GM19328 (cell line): ENCODE results near the gene AUH.

Experiments
- ATAC-seq: cut with Tn5 transposase; IDR thresholded peaks from one replicate; pipeline ENCODE4 v1.9.1; 2021; ENCODE audit warnings: mild to moderate bottlenecking, moderate library complexity; ENCODE audit not compliant: unreplicated experiment

AUH gene

GRCh38 chr9:91192381-91193086 lies 169.2 kb downstream of the AUH start:
- no peak for ATAC-seq

- ATAC-seq = no peak
Measured at GRCh38 chr9:91191411-91192380, 170.0 kb downstream of the AUH start.

GRCh38 chr9:91190062-91190461 lies 171.7 kb downstream of the AUH start:
- ATAC-seq = no peak

- no peak for ATAC-seq
Measured at GRCh38 chr9:91188719-91189590, 172.8 kb downstream of the AUH start.

GRCh38 chr9:91187965-91188344 lies 173.8 kb downstream of the AUH start:
- no peak for ATAC-seq

DNA sequence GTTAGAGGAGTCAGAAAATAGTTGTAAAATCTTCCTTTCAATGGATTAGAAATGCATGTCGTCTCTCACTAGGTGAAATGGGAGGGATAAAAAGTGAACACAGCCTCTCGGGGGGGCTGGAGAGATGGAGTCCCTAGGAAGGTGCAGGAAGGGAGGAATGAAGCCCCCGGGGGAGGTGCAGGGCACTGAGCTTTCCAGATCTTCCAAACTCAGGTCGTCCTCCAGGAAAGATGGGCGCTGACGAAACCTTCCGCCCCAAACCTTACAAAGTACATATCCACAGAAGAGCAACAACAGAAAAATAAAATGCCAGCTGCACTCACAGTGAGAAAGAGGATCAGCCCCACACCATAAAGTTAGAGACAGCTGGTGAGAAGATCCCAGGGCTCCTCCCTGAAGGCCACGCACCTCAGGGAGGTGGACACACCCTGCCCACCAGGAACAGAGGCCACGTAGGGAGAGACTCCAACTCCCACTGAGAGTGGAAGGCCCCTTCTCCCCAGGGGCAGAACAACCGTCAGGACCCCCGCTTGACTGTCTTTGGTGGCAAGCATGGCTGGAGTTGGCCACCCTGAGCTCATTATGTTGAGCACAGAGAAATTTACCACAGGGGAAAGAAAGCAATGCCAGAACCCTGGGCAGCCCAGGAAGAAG lies 174.3 kb downstream of the AUH start:
- no peak for ATAC-seq

- no peak for ATAC-seq
Measured at GRCh38 chr9:91186632-91187108, 175.0 kb downstream of the AUH start.

DNA sequence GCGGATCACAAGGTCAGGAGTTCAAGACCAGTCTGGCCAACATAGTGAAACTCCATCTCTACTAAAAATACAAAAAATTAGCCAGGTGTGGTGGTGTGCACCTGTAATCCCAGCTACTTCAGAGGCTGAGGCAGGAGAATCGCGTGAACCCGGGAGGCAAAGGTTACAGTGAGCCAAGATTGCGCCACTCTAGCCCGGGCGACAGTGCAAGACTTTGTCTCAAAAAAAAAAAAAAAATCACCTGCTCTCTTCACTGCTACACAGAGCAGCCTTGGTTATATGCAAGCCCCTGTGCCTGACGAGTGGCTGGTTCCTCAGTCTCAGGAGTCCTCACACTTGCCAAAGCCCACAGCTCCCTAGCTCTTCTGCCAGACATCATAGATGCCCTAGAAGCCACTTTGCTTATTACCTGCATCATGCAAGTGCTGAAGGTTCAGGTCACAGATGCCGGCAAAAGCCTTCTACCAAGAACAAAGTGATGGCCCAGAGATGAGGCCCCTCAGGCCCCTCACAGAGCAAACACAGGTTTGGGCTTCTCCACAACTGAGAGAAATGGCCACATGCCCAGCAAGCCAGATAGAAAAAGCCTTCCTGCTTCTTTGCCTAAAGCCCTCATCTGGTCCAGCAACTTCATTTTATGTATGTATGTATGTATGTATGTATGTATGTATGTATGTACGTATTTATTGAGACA lies 176.4 kb downstream of the AUH start:
- no peak for ATAC-seq

GRCh38 chr9:91182429-91183225 lies 179.1 kb downstream of the AUH start:
- ATAC-seq = no peak

GRCh38 chr9:91181541-91181940 lies 180.2 kb downstream of the AUH start:
- no peak for ATAC-seq

DNA sequence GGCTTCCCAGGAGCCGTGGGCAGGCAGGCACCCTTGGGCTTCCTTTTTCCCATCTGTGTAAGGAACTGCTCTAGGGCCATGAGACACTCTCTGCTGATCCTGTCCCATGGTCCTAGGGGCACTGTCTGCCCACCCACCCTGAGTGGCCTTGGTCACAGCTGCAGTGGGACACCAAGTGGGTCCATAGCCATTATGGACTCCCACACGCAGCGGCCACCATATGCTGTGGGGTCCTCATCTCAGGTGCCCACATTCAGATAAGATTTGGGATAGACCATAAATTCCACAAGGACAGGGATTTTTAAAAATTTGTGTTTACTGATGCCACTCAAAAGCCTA lies 180.8 kb downstream of the AUH start:
- ATAC-seq = no peak

DNA sequence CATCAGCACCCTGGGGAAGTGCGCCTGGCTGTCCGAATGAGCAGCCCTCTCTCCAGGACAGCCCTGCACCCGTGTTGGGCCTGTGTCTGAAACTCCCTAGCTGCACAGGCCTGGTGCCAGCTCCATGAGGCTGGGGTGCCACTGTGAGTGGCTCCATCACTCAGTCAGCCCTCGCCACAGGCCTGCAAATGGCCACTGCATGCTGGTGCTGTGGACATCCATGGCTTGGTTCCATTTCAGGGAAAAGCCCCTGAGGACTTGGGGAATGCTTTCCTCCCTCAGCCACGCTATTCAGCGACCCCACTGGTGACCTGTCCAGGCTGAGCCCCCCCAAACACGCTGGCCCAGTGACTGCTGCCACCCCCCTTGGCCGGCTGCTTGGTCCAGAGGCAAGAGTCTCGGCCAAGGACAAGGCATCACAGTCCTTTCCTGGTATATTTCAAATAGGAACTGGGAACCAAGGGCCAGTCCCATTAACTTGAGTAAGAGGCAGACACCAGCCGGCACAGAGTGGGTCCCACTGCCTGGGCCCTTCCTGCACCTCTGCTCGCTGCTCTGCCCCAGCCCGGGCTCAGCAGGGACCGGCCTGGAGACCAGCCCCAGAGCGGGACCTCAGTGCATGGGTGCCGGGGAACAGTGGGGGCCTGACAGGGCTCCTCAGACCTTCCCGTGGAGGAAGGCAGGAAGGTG lies 181.3 kb downstream of the AUH start:
- no peak for ATAC-seq

- ATAC-seq = no peak
Measured at GRCh38 chr9:91179237-91180138, 182.2 kb downstream of the AUH start.

DNA sequence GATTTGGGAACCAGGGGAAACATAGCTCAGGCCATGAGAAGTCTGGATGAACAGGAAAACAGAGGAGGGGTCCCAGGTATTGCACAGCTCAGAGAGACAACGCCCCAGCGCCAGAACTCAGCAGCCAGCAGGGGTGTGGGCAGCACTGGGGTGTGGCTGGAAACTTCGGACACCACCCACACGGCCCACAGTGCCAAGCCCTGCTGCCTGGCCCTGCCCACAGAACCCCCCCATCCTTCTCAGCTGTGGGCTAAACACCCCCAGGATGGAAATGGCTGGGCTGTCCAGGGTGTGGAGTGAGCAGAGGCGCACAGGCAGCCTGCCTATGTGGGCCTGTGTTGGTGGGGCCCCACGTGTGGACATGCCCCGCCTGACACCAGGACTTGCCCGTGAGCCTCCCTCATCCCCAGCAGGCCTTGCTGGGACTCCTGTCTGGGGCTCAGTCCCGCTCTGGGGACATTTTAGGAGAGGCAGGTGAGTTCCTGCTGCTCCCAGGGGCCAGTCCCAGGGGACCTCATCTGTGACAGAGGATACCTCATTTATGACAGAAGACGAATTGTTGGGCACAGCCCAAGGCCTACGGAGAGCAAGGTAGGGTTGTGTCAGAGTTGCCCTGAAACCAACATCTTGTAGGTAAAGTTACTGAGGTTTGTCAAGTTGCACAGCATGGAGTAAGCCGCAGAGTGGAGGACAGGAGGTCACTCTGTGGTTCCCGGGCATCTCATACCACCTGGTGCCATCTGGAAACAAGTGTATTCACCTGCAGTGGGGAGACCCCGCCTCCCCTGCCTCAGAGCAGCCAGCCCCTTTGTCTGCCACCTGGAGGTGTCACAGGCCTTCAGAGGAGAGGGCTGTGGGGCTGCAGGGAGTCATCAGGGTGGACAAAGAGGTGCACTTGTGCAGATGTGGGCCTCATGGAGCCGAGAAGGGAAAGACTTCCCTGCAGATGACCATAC lies 183.2 kb downstream of the AUH start:
- ATAC-seq = no peak

DNA sequence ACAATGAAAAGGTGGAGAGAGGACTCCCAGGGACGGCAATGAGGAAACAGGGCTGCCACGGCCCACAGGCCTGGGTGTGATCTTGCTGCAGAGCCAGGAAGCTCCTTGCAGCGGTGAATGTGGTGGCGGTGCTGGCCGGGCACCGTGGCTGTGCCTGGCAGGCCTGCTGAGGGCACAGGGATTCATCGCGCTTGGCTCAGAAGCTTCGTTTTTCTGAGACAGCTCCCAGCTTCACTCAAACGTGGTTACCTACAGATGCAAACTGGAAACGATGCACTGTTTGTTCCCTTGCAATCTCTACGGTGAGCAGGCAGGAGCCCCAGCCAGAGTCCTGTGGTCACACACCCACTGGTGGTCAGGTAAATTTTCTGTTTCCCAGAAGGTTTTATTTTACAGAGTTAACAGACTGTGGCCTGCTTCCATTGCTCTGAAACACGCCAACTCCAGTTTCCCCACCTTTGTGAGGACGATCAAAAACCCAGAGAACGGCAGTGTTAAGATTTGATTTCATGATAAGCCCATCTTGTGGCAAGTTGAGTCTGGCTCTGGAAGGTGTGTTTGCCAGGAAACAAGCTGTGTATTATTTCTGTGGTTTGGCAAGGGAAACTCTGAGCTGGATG lies 183.9 kb downstream of the AUH start:
- no peak for ATAC-seq

DNA sequence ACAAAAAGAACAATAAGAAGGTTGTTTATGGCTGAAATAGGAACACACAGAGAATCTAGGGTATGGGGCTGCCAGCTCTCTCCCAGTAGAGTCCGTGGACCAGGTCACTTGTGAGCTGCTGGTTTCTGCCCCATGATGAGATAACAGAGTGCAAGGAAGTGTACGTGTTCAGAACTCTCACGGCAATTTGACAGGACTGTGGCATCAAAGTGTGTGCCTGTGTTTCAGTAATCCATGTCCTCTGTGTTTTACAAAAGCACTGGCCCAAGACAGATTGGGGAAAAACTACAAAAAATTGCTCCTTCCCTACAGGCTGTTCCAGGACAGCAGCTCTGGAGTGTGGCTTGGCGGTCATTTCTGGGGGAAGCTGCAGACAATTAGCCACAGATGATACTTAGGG lies 184.6 kb downstream of the AUH start:
- ATAC-seq = no peak
